ENCODE data around the gene ATP6V0E2. TPM values are rescaled to one million over a fixed set of nuclear protein-coding genes. Genes with fewer than 3 reads are reported as not detected.

The ATP6V0E2 gene
- total RNA-seq, 1 experiment from 2014 or later = 26.2 TPM

GRCh38 chr7:149854611-149855360 lies 19.0 kb upstream of the ATP6V0E2 start (continued):
- TF ChIP-seq USF2 (CRISPR knock-in tag; IDR thresholded peaks at IDR 0.05) = peak; percentile 90
- TF ChIP-seq ZNF263 (CRISPR knock-in tag; IDR thresholded peaks at IDR 0.05; ENCODE audit: low read depth) = peak; percentile 62; the same call in 1 of the 2 replicates
- no peak for TF ChIP-seq ZSCAN18 (CRISPR knock-in tag; IDR thresholded peaks at IDR 0.05)
- no peak for TF ChIP-seq KAT7 (CRISPR knock-in tag; IDR thresholded peaks at IDR 0.05; ENCODE audit: borderline replicate concordance)
- no peak for TF ChIP-seq GTF2I (CRISPR knock-in tag; conservative IDR thresholded peaks at IDR 0.05)
- no peak for TF ChIP-seq MLX (CRISPR knock-in tag; IDR thresholded peaks at IDR 0.05)
- TF ChIP-seq PRRX2 (CRISPR knock-in tag; IDR thresholded peaks at IDR 0.05) = no peak
- no peak for TF ChIP-seq RORB (CRISPR knock-in tag; IDR thresholded peaks at IDR 0.05)
- TF ChIP-seq CREB1 (CRISPR knock-in tag; IDR thresholded peaks at IDR 0.05) = no peak
- TF ChIP-seq IRF1 (CRISPR knock-in tag; IDR thresholded peaks at IDR 0.05) = no peak

GRCh38 chr7:149855361-149856305 lies 18.1 kb upstream of the ATP6V0E2 start:
- Mint-ChIP-seq H3K4me3 (peak overlapping the region; percentile 46), H3K27ac (0 out of 2 replicates have a peak overlapping the region, but pooled peaks have one; percentile 40), H3K27me3 (ENCODE audit: low read depth) (no peaks in the 10 kb centered on the region), H3K4me1 (peaks cover 29% of the 10 kb centered on the region), H3K9me3 (no peaks in the 10 kb centered on the region), H3K36me3 (no peaks in the 10 kb centered on the region)
- ChIA-PET POLR2A (interaction anchor here (1.5 kb wide), 1 partner anchor 17 kb away, joined by 7 read pairs; the partner anchor contains the start of gene ZNF862), CTCF (interaction anchor here (1.0 to 3.5 kb wide), 8 partner anchors 17 to 193 kb away, joined by 3 to 14 read pairs (median 8); partner anchors contain the start of gene ZNF862)
- ATAC-seq (peak; percentile 45), DNase-seq (ENCODE audit: low spot score) (no peak)
- TF ChIP-seq FOXP1 (CRISPR knock-in tag; IDR thresholded peaks at IDR 0.05; ENCODE audit: borderline replicate concordance) (no peak), ZBTB43 (CRISPR knock-in tag; IDR thresholded peaks at IDR 0.05) (no peak), ERG (CRISPR knock-in tag; IDR thresholded peaks at IDR 0.05) (no peak), ZNF425 (CRISPR knock-in tag; conservative IDR thresholded peaks at IDR 0.05) (no peak), ZSCAN18 (CRISPR knock-in tag; IDR thresholded peaks at IDR 0.05) (no peak), RELA (CRISPR knock-in tag; IDR thresholded peaks at IDR 0.05; ENCODE audit: borderline replicate concordance) (no peak), OVOL2 (CRISPR knock-in tag; IDR thresholded peaks at IDR 0.05; ENCODE audit: borderline replicate concordance) (no peak), JAZF1 (CRISPR knock-in tag; IDR thresholded peaks at IDR 0.05) (no peak), ESRRA (CRISPR knock-in tag; IDR thresholded peaks at IDR 0.05; ENCODE audit: borderline replicate concordance) (no peak), CTCF (IDR thresholded peaks at IDR 0.05) (no peak), ZNF219 (CRISPR knock-in tag; IDR thresholded peaks at IDR 0.05; ENCODE audit: borderline replicate concordance) (no peak)

All from WTC11 (cell line).